CD4-positive, alpha-beta T cell treated with Interleukin-1 beta for 1 hour (primary cell): Measurements from ENCODE around the gene LACTBL1.
"Not testable (repeated sequence)": the region's sequence is repeated elsewhere in the genome, so short reads cannot be mapped to it uniquely, and the experiment has no call there.

Source experiments
- DNase-seq, 2 donors: peaks; one replicate each; pipeline ENCODE4 v3.0.0-alpha.2; 2020 to 2022

The LACTBL1 gene

GRCh38 chr1:22976461-22977243 lies 4.0 kb upstream of the LACTBL1 start:
- DNase-seq: peak; percentile 51 to 53

GRCh38 chr1:22976127-22976460 lies 3.4 kb upstream of the LACTBL1 start:
- DNase-seq: no peak

GRCh38 chr1:22975694-22976093 lies 3.0 kb upstream of the LACTBL1 start:
- DNase-seq: no peak

- DNase-seq: no peak
These were observed 858 bp downstream of the LACTBL1 start for GRCh38 chr1:22971611-22972405.

DNA sequence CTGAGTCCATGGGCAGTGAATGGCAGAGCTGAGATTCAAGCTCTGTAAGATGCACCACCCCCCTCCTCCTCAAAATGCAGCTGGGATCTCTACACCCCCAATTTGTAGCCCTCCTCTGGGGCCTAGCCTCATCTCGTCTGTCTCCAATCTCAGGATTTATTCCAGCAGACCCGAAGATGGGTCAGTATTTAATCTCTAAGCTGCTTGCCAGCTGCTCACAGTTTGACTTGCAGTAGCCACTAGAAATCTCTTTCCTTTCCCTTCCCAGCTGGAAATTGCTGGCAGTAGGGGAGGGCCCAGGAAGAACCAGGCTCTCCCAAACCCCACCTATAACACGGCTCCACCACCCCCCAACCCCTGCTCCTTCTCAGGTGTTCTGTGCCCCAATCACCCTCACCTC lies 1.5 kb downstream of the LACTBL1 start:
- DNase-seq: no peak

DNA sequence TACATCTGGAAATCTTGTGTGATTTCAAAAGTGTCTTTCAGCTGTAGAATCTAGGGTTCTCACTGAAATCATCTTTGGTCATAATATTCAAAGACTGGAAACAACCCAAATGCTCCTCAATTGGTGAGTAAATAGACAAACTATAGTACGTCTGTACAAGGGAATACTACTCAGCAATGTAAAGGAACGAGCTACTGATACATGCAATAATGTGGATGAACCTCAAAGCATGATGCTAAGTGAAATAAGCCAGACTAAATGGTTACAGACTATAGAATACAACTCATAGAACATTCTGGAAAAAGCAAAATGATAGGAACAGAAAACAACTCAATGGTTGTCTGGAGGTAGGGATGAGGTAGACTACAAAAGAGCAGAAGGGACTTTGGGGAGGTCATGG lies 2.6 kb downstream of the LACTBL1 start:
- no peak for DNase-seq

GRCh38 chr1:22969304-22969709 lies 3.4 kb downstream of the LACTBL1 start:
- DNase-seq: no peak

DNA sequence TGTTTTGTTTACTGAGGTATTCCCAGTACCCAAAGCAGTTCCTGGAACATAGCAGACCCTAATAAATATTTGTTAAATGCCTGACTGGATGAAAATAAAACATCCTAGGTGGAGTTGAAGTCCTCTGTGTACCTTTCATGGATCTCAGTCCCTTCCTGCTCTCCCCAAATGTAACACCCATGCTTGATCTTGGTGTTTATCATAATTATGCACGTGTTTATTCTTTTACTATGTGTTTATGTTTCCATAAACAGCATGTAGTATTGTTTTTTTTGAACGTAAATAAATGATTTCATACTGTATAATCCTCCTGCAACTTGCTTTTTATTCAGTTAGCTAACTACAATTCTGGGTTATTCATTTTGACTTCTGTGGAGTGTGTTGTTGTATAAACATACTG lies 4.8 kb downstream of the LACTBL1 start:
- no peak for DNase-seq

DNA sequence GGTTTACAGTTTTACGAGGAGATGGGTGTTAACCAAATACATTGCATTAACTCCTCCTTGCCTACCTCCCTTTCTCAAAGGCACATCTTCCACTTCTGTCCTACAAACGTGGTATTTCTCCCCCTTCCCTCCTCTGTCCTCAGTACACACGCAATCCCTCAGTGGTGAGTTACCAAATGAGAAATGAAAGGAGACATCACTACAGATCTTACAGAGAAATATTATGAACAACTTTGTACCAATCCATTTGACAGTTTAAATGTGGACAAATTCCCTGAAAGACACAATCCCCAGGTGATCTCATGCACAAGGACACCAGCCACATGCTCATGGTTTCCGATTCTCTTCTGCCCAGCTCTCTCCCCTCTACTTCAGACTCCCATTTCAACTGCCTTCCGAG lies 6.4 kb downstream of the LACTBL1 start:
- DNase-seq: no peak

DNA sequence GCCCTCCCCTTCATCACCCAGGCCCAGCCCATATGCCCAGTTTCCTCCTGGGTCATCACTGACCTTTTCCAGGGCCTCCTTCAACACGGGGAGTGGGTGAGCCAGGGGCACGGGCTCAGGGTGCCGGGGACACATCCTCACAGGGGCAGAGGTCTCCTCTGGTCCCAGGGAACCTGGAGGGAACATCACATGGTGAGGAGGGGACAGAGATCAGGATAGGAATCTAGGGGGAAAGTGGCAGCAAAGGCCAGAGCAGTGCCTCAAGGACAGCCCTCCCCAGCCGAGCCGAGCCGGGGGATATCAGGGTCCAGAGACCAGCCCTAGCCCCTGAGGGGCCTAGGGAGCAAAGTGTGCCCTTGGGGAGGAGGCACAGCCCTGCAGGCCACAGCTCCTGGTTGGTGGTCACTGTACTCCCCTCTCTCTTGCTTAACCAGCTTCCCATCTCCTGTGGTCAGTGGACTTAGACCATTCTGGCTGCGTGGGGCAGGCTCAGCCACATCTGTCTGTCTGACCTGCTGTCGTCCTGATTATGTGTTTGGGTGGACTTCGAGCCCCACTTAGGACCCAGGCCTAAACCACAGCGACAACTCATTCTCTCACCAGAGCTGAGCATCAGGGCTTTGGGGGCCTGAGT lies 9.5 kb downstream of the LACTBL1 start:
- no peak for DNase-seq

DNA sequence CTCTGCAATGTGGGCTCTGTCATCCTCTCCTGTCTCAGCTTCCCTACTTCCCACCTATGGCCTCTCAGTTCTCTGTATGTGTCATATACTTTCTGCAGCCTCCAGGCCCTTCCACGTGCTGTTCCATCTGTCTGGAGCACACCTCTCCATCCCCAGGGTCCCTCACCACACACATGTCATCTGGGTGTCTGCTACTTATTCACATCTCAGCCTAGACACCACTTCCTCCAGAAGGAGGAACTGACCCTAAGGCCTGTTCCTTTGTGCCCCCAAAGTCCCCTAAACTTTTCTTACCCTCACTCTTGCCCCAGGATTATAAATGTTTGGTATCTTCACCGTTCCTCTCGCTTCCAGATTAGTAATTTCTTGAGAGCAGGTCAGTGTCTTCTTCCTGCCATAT lies 10.1 kb downstream of the LACTBL1 start:
- no peak for DNase-seq

DNA sequence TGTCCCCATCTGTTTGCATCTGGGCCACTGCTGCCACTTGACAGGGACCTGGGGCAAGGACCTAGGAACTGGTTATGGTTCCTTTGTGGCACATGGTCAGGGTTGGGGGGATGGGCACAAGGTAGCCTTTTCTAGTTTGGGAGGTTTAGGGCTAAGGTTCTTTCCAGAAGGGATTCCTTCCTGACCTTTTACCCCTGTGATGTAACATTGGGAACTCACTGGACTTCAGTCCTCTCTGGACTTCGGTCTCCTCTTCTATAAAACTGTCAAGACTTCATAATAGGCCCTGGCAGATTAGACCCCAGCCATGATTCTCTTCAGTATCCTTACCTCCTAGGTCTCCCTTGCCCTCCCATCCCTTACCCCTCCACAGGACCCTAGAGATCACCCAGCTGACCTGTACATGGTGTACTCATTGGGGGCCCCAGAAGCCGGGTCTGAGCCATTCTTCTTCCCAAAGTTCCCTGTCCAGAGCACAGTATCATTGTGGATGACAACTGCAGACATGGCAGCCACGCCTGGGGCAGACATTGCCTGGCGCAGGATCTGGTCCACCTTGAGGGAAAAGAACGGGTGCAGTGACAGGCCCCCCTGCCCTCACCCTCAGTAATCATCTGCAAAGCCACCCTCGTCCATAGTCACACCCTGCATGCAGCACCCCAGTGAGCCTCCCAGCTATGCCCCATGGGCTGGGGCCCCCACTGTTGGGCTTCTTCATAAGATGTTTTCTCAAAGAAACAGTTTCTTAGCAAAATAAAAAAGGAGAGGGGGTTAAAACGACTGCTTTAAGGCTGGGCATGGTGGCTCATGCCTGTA lies 12.9 kb downstream of the LACTBL1 start:
- DNase-seq: no peak

- DNase-seq: no peak
These were observed 14.1 kb downstream of the LACTBL1 start for GRCh38 chr1:22958556-22958955.

- no peak for DNase-seq
These were observed 15.6 kb downstream of the LACTBL1 start for GRCh38 chr1:22957066-22957465.

GRCh38 chr1:22955146-22955545 lies 17.5 kb downstream of the LACTBL1 start:
- DNase-seq: no peak

- no peak for DNase-seq
These were observed 18.9 kb downstream of the LACTBL1 start for GRCh38 chr1:22953740-22954141.

GRCh38 chr1:22953057-22953739 lies 19.5 kb downstream of the LACTBL1 start:
- DNase-seq: no peak

DNA sequence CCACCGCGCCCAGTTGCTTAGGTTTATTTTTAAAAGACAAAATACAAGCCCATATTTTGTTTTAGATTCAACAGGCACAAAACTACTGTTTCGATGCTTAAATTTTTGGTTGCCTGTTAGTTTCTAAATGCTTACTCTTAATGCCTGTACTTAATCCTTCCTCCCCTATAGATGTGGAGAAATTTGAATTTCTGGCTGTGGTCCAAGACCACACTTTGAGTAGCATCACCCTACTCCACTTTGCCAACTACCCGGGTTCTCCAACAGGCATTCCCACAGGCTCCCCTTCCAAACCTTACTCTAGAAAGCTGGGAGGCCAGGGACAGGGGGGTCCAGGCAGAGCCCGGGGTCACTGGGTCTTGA lies 20.0 kb downstream of the LACTBL1 start:
- no peak for DNase-seq

DNA sequence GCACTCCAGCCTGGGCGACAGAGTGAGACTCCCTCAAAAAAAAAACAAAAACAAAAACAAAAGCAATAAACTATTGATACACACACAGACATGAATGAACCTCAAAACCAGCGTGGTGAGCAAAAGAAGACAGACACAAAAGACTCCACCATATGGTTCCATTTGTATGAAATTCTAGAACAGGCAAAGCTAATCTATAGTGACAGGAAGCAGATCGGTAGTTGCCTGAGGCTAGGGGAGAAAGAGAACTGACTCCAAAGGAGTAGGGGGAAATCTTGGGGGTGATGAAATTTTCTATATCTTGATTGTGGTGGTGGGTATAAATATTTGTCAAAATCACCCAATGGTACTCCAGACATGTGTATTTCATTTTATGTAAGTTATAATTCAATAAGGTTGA lies 20.9 kb downstream of the LACTBL1 start:
- no peak for DNase-seq

- DNase-seq: no peak
These were observed 22.8 kb downstream of the LACTBL1 start for GRCh38 chr1:22949822-22950331.

DNA sequence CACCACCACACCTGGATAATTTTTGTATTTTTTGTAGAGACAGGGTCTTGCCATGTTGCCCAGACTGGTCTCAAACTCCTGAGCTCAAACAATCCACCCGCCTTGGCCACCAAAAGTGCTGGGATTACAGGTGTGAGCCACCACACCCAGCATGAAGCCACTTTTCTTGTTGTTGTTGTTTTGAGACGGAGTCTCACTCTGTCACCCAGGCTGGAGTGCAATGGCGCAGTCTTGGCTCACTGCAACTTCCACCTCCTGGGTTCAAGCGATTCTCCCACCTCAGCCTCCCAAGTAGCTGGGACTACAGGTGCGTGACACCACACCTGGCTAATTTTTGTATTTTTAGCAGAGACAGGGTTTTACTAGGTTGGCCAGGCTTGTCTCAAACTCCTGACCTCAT lies 27.5 kb downstream of the LACTBL1 start:
- not testable (repeated sequence) for DNase-seq

- no peak for DNase-seq
These were observed 28.2 kb downstream of the LACTBL1 start for GRCh38 chr1:22944346-22945055.
